GM21528 (cell line): ENCODE results near the gene KRT9.
"Not testable (repeated sequence)": the region's sequence is repeated elsewhere in the genome, so short reads cannot be mapped to it uniquely, and the experiment has no call there.

ENCODE experiments used
- ATAC-seq: cut with Tn5 transposase; IDR thresholded peaks from one replicate; pipeline ENCODE4 v1.9.1; 2021; ENCODE audit warnings: mild to moderate bottlenecking, moderate library complexity; ENCODE audit not compliant: unreplicated experiment, low FRiP score

Gene KRT9

DNA sequence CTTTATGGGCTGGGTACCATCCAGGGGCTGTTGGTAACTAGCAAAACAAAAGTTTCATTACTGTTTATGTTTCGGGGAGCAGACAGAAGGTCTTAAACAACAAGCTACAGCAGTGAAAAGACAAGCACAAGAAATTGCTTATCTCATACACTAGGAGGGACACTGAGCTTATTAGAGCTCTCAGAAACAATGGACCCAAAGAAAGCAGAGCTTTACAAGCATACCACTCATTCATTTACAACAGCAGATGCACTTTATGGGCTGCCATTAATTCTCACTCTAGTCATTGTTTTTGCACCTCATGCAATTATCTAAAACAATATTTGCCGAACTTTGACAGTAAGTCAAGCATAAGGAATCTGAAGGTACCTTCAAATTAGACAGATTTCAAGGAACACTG is 30.7 kb upstream of the KRT9 start:
- ATAC-seq, result no peak

- ATAC-seq, result no peak
Measured at GRCh38 chr17:41600318-41600717, 28.5 kb upstream of the KRT9 start.

- ATAC-seq, result no peak
Measured at GRCh38 chr17:41599680-41600079, 27.8 kb upstream of the KRT9 start.

GRCh38 chr17:41595585-41595984 is 23.7 kb upstream of the KRT9 start:
- no peak for ATAC-seq

GRCh38 chr17:41594363-41594915 is 22.6 kb upstream of the KRT9 start:
- ATAC-seq, result no peak

DNA sequence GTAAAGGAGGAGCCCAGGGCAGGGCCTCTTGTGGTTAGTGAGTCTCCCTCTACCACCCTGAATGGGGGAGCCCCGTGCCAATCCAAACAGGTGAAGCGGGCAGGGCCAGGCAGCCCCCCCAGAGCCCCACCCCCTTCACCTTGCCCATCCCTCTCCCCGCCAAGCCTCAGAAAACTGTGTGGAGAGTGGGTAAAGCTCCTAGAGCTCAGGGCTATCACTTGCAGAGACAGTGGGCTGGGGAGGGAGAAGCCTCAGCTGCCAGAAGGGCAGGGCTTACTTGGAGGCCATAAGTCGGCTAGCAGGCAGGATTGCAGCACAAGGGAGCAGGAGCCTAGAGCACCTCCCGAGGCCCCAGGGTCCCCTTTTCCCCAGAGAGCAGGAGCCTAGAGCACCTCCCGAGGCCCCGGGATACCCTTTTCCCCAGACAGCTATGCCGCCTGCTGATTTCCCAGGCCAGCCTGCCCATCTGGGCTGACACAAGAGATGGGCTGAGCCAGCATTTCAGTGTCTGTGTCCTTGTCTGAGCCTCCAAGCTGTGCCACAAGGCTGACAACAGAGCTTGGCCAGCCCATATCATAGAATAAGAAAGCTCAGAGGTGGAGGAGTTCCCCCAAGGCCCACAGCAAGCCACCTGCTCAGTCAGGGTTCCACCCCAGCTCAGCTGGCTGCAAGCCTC is 21.6 kb upstream of the KRT9 start:
- ATAC-seq, result no peak

- ATAC-seq, result no peak
Measured at GRCh38 chr17:41592601-41593305, 20.9 kb upstream of the KRT9 start.

- ATAC-seq, result no peak
Measured at GRCh38 chr17:41589301-41589700, 17.4 kb upstream of the KRT9 start.

DNA sequence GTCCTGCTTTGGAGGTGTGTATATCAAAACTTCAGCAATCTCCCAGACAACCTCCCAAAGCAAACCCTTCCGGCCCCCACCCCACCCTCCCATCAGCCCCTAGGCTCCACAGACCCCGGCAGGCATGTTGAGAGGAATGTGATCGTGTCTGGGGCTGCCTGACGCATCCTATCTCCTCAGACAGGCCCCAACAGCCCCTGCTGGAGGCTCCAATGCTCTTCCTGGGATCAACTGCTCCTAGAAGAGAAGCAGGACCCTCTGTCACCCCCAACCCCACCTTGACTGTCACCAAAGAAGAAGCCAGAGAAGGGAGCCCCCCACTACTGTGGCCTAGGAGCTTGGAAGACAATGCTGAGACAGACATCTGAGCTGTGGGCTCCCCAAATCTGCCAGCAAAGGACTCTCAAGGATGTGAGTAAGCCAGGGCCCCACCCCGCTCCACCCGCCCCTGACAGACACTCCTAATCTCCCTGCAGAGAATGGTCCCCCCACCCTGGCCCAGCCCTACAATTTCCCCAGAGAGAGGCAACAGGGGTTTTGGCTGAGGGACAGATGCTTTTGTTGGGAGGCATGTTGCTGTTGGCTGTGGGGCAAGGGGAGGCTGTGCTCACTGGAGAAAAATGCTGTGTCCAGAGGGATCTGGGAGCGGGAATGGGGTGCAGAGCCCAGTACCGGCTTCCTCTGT is 16.4 kb upstream of the KRT9 start:
- ATAC-seq, result no peak

DNA sequence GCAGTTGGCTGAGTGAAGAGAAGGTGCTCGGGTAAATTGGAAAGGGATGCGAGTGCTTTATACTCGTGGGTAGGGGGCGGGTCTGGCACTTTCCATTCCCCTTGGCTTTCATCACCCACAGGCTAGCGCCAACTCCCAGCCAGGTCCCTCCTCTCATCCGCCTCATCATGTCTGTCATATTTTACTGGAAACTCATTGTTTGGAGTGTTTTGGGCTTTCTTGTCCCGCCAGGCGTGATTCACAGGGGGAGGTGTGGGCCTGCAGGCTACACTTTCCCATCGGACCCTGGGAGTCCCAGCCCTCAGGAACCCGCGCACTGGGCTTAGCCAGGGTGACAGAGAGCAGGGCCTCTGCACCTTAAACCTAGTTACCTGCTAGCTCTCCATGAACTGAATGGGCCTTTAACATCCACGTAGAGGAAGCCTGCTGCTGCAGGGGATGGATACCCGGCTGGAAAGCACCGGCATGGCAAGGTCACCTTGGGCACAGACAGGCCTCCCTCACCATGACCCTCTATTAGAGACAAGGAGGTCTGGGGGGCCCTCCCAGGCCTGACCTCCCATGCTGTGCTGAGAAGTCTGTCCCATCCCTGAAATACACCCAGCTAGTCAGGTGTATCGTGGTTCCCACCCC is 15.1 kb upstream of the KRT9 start, which contains the start of gene KRT14:
KRT14 (minus strand) TSS at position 33 of the 633 bp plus-strand sequence. CDS start 61 bp downstream, outside the sequence.
- ATAC-seq, result no peak

DNA sequence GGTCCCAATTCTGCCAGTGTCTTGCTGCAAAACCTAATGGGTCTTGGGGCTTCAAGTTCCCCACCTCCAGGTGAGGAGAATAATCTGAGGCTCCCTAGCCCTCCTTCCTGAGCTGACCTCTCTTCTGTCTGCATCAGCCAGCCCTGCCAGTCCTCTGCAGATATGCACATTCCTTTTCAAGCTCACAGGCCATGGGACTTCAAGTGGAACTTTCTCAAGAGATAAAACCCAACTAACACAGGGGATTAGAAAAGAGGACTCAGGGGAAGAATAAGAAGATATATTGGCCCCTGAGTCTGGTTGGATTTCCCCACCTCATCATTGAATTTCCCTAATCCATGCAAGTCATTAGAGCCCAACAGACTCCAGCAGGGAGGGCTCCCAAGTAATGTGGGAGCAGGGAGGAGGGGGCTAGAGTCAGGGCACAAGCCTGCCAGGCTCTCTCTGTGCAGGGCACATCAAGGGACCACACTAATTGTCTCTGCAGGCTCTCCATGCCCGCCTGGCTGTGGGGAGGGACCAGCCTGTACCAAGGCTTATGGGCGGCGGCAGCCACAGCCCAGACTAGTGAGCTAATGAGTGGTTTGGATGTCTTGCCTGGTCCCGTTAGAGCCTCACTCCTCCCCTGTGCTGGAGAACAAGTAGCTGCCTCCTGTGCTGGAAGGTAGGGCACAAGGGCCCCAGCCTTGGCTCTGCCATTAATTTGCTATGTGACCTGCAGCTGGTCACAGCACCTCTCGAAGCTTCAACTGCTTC is 13.6 kb upstream of the KRT9 start:
- no peak for ATAC-seq

GRCh38 chr17:41584331-41584927 is 12.6 kb upstream of the KRT9 start:
- not testable (repeated sequence) for ATAC-seq

- ATAC-seq, result no peak
Measured at GRCh38 chr17:41583137-41584127, 11.6 kb upstream of the KRT9 start.

DNA sequence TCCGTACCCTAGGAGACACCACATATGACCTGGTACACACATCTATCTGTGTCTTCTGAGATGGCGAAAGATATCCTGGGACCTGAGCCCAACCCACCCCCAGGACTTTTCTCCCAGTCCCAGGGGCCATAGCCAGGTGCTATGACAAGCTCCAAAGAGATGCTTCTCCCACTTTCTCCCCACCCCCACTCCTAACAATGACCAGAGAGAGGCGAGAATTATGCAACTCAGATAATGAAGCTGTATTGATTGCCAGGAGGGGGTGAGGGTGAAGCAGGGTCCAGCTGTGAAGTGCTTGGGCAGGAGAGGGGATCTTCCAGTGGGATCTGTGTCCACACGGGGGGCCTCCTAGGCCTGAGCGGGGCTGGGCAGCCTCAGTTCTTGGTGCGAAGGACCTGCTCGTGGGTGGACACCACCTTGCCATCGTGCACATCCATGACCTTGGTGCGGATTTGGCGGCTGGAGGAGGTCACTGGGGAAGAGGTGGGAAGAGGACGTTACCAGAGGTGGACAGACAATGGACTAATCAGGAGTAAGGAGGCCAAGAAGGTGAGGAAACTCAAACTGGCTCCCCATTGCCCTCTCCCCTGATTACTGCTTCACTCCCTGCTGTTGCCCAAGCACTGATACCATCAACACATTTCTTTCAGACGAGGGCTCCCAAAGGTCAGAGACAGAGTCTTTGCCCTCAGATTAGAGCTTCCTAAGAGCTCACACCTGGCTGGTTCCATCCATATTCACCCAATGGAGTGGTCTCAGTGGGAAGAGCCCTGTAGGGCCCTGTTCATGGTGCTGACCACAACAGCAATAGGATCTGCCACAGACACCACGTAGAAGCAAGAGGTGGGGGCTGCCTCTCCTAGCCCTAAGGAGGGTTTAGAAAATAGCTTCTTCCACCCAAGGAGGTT is 10.5 kb upstream of the KRT9 start:
- not testable (repeated sequence) for ATAC-seq

DNA sequence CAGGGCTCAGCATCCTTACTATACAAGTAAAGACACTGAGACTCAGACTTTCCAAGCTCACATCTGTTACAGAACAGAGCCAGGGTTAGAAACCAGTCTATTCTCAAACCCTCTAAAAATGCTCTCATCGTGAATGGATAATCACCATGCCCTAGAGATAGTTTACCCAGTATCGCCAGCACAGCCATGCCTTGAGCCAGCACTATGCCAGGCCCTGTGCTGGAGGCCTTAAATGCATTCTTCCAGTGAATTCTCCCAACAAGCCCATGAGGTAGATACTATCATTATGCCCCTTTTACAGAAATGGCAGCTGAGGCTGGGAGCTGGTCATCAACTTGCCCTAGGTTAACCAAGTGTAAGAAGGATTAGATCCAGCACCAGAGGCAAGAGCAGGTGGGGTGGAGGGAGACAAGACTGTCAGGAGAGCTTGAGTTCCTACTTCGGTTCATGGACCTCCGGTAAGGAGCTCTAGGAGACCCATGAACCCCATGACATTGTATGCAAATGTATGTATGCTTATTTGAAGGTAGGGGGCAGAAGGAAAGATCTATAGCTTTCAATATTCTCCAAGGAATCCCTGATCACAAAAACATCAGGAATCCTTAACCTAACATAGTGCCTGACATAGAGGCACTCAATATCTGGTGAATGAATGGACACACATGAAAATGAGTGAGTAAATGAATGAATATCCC is 9.7 kb upstream of the KRT9 start:
- ATAC-seq, result no peak

DNA sequence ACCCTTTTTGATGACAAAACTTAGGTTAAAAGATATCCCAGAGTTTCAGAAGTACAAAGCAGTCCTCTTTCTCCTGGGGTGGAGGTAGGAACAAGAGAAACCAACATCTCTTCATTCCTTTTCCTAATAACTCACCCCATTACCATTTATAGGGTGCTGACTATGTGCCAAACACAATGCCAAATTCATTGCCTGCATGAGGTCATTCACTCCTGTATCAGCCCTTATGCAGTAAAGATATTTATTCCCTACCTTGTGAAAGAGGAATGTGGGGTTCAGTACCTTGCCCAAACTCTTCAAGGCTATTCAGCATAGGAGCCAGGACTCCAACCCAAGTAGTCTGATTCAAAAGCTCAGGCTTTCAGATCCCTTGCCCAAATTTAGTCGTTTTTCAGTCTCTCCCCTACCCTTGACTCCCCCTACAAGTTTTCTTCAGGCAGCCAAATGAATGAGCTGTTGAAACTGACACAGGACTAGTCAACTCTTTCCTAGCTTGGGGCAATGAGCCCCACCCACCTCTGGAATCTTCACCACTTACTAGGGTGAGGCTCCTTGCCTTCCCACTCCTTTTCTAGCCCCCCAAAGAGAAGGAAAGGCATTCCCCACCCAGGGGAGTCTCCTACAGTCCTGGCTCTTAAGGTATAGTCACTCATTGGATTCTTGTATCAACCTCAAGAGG is 9.0 kb upstream of the KRT9 start:
- no peak for ATAC-seq
